ENCODE measurements around the gene ALOX15.
"Not testable (repeated sequence)": the region's sequence is repeated elsewhere in the genome, so short reads cannot be mapped to it uniquely, and the experiment has no call there.

ALOX15 gene, protein sequence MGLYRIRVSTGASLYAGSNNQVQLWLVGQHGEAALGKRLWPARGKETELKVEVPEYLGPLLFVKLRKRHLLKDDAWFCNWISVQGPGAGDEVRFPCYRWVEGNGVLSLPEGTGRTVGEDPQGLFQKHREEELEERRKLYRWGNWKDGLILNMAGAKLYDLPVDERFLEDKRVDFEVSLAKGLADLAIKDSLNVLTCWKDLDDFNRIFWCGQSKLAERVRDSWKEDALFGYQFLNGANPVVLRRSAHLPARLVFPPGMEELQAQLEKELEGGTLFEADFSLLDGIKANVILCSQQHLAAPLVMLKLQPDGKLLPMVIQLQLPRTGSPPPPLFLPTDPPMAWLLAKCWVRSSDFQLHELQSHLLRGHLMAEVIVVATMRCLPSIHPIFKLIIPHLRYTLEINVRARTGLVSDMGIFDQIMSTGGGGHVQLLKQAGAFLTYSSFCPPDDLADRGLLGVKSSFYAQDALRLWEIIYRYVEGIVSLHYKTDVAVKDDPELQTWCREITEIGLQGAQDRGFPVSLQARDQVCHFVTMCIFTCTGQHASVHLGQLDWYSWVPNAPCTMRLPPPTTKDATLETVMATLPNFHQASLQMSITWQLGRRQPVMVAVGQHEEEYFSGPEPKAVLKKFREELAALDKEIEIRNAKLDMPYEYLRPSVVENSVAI
- 0 reads per million in 2 donors for total RNA-seq

DNA sequence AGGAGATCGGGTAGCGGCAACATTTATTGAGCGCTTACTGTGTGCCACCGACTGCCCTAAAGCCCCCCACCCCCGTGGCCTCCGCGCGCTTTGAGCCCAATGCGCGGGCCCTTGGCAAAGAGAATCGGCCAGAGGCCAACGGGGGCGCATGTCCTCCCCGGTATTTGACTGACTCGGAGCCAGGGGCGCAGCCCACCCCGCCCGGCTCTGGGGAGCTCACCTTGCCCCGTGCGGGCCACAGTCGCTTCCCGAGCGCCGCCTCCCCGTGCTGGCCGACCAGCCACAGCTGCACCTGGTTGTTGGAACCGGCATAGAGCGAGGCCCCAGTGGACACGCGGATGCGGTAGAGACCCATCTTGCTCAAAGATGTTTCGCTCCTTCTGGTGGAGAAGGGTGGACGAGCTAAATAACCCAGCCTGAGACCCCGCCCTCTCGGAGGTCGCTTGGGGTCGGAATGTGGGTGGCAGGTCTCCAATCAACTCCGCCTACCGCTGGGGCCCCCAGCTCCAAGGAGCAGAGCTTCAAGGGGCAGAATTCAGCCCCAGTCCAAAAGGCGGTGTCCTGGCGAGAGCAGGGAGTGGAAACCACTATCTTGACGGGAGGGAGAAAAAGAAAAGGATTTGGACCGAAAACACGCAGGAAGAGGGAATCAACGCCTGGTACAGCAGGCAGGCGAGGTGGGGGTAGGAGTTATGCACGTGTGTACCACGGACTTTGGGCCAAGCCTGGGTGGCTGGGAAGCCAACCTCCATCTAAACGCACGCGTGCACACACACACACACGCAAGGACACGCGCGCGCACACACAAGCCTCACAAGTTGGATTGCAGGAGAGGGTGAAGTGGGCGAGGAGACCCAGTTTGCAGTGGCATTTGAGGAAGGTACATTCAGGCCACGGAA lies at the start of gene ALOX15:
Gene ALOX15 (minus strand): TSS at position 382 of the 899 bp plus-strand sequence. CDS start 27 bp downstream, at position 355.
- DNase-seq = no peak

DNA sequence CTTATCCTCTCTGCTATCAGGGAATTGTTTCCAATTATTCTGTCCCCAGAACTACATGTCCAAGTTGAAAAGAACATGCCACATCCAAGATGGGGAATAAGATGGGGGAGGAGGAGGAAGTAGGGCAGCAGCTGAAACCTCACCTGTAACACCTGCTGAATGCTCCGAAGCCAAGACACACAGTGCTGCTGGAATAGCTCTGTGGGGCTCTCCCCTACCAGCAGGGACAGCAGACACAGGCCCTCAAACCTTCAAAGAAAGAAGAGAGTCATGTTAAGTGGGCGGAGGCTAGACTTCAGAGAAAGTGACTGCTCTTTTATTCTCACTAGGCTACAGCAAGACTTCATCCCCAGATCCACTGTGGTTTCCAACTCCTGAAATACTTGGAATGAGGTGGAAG lies 49.3 kb upstream of the ALOX15 start:
- DNase-seq = no peak

DNA sequence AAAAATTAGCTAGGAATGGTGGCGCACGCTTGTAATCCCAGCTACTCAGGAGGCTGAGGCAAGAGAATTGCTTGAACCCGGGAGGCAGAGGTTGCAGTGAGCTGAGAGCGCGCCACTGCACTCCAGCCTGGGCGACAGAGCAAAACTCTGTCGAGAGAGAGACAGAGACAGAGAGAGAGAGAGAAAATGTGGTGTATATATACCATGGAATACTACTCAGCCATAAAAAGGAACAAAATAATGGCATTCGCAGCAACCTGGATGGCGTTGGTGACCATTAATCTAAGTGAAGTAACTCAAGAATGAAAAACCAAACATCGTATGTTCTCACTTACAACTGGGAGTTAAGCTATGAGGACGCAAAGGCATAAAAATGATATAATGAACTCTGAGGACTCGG lies 48.4 kb upstream of the ALOX15 start:
- DNase-seq = not testable (repeated sequence)

DNA sequence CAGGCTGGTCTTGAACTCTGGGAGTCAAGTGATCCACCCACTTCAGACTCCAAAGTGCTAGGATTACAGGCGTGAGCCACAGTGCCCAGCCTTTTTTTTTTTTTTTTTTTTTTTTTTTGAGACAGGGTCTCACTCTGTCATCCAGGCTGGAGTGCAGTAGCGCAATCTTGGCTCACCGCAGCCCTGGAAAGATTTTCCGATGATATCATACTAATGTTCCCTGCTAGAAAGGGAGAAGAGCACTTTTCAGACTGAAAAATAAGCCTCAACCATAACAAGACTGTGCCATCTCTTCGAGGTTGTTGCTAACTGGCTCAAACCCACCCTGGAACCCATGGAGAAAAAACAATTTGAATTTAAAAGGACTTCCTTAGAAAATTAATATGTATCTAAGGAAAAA lies 42.3 kb upstream of the ALOX15 start:
- DNase-seq = not testable (repeated sequence)

DNA sequence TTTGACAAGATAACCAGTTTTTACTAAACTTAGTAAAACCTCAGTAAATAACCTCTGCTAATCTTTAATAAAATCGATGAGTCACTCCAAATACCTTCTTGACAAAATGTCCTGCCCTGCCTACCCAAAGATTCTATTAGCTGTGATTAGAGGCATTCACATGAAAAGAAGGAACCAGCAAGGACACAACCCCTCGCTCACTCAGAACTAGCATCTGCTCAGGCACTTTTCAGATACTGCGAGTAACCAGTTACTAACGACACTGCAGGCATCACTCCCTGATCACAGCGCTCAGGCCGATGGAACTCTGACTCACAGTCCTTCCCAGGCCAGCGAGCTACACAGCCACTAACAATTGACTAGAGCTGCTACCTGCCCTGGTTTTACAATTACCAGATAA lies 38.2 kb upstream of the ALOX15 start:
- no peak for DNase-seq

DNA sequence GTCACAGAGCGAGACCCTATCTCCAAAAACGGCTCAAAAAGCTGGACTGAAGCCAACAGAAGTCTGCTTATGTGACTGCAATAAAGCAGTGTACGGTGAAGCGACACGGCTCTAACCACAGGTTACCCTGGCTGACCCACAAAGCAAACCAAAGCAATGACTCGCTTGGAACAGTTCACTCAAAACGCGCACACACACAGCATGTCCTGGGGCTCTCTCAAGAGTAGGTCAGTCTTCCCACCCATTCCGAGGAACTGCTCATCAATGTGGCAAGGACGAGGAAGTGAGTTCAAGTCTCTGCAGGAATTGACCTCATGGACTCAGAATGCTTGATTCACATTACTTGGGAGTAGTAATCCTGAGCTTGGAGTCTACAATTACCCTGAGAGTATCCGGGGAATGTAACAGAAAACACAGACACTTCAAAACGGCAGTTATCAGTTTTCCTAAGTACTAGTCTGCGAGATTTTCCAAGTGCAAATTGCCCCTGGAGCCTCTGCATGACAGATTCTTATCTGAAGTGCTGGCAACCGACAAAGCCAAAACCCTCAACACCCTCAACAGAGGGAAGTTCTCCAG lies 37.1 kb upstream of the ALOX15 start:
- DNase-seq = no peak

DNA sequence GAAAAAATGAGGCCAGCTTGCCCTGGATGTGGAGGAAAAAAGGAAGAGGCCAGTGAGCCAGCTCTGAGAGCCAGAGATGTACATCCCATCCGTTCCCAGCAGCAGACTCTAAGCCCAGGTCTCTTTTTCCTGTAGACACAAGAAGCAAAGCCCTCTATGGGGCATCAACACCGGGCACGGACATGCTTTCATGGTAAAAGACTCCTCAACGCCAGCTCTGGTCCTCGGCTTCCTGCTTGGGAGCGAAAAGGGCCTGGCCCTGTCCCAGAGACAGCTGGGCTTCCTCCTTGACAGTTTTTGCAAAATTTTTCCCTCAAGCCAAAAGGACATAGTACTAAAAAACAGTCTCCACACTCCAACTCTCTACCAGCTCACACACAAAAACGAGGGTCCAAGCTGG lies 35.3 kb upstream of the ALOX15 start:
- DNase-seq = no peak

DNA sequence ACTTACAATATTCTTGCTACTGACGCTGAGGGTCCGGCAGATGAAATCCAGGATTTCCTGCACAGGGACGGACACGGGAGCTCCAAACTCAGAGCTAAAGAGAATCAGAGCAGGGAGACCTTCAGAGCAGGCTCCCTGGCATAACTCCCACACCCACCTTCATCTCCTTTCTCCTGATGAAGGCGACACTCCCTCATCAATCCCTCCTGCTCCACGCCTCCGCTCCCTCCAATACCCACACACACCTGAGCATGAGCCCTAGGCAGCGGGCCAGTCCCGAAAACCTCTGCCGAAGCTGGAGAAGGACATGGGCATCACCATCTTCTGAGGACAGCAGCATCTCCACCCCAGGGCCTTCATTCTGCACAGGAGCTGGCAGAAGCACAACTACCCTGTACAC lies 34.3 kb upstream of the ALOX15 start:
- DNase-seq = no peak

DNA sequence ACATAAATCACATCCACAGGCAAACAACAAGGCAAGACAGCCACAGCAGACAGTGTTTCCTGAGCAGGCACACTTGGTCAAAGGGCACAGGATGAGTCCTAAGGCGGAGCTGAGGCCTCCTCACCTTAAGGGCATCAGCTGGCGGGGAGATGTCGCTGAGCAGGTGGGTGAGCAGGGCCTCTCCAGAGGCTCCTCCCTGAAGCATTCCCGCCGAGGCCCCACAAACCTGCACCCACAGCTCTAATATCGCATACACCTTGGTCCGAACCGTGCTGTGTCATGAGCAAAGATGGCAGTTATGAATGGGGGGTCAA lies 33.2 kb upstream of the ALOX15 start:
- no peak for DNase-seq

DNA sequence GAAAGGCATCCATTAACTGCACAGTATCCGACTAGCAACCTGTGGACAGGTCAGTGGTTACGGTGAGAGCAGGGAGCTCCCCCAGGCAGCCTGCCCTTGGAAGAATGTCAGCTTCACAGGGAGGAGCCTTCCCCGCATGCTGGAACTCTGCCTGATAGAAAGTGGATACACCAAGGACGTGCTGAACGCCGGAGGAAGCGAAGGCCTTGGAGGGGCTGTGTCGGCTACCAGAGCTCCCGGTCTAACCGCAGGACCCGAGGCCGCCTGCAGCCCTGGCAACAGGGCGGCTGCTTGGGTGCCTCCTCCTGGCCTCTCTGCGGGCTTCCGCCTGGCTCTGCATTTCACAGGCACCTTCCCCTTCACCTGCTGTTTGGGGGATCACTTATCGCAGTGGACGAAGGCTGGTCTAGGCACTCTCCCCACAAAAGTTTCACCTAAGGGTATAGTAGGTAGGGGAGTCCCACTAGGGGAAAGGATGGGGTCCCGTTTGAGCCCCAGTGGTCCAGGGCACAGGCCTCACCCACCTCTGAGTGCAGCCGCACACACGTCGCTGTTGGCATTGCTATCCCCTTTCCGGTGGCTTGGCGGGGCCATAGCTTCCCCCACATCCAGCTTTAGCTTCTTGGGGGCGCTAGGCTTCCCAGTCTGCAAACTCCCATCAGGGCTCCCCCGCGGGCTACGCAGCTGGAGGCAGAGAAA lies 32.7 kb upstream of the ALOX15 start:
- DNase-seq = no peak

DNA sequence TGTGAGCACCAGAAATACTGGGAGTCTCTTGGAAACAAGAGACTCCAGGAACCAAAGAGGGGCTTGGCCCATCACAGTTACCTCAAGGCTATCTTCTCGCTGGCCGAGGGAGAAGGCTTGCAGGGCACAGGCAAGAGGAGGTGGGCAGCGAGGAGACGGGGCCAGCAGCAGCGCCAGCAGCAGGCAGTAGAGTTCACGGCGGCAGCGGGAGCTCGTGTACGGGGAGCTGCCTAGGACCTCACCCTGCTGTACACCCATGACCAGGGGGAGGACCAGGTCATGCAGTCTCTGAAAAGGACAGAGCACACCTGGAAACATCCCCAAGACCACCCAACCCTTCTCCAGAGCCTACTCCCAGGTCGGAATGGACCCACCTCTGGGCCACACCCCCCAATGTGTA lies 31.7 kb upstream of the ALOX15 start:
- no peak for DNase-seq

DNA sequence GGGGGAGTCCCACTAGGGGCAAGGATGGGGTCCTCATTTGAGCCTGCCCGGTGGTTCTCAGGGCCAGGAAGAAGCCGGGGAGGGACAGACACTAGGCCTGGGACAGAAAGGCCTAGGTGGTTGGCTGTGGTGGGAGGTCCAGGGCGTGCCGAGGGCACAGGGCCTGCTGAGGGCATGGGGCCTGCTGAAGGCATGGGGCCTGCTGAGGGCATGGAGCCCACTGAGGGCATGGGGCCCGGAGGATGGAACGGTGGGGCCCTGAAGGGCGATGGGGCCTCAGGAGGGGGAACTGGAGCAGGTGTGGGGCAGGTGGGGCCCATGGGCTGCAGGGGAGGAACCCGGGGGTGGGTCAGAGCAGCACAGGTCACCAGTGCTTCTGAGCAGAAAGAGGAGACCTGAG lies 31.3 kb upstream of the ALOX15 start:
- no peak for DNase-seq

DNA sequence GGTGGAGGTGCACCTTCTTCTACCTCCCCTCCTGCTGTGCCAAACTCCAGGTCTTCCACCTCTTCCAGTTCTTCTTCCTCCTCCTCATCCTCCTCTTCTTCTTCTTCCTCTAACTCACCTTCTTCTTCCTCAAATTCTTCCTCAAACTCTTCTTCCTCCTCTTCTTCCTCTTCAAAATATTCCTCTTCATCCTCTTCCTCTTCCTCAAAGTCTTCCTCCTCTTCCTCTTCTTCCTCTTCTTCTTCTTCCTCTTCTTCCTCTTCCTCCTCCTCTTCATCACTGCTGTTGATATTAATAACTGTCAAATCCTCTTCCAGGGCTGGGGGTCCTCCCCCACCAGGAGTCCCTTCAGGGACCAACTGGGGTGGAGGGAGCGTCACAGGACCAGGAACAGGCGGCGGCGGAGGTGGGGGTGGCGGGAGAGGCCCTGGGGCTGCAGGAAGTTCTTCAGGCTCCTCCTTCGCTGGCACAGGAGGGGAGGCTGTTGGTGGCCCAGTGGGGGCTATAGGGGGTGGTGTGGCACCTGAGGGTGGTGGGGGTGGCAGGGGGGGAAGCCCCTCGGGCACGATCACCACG lies 30.7 kb upstream of the ALOX15 start:
- no peak for DNase-seq

DNA sequence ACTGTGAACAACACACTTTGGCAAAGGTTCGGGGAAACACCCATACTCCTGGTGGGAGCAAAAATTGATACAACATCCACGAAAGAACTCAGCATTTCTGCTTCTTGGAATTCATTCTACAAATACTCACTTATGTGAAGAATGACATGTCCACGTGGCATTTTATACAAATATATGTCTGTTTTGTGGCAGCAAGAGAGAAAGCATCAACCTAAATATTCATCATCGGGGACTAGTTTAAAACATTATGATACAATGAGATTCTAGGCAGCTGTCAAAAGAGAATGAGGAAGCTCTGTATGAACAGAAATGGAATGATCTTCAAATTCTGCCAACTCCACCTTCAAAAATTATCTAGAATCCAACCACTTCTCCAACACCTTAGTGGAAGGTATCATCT lies 25.7 kb upstream of the ALOX15 start:
- DNase-seq = no peak

DNA sequence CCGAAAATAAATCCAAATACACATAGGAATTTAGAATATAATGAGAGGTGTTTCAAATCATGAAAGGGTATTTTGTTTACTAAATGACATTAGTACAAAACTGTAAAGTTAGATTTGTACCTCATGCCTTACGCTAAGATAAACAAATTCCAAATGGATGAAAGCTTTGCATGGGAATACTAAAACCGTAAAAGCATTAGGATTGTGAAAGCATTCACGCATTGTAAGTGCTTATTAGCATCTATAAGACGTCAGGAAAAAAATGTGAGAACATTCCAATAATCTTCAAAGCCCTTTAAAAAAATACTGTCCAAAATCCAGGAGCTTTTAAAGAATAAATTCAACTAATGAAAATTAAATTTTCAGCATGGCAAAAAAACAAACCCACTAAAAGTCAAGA lies 24.8 kb upstream of the ALOX15 start:
- DNase-seq = no peak

DNA sequence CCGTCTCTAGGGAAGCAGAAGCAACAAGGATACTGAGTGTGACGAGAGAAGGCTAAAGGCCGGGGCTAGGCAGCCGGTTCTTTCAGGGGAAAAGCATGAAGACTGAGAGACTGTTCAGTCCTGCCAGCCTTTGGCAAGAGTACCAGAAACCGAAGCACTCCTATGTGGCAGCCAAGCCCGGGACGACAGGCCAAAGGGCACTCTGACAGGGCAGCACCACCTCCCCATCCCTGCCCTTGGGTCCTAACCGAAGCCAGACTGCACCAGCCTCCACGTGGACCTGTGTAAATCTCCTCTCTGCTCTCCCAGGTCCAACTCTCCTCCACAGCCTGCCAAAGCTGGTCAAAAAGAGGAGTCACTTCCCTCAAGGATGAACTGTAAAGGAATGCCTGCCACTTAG lies 23.5 kb upstream of the ALOX15 start:
- DNase-seq = no peak

DNA sequence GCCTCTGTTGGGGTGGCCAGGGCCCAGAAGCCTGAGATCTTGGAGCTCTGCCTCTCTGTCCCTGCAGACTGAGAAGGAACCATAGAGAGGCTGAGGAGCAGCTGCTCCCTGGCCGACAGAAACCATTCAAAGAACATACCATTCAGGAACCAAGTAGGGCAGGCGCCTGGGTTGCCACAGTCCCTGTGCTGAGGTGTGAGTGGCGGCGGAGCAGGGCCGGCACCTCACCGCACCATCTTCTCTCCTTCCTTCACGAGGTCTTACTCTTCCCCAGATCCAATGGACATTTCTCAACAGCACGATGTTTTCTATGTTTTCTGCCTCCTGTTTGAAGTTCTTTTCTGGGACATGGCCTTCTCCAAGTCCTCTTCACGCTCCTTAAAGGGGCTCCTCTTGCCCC lies 22.8 kb upstream of the ALOX15 start:
- no peak for DNase-seq

DNA sequence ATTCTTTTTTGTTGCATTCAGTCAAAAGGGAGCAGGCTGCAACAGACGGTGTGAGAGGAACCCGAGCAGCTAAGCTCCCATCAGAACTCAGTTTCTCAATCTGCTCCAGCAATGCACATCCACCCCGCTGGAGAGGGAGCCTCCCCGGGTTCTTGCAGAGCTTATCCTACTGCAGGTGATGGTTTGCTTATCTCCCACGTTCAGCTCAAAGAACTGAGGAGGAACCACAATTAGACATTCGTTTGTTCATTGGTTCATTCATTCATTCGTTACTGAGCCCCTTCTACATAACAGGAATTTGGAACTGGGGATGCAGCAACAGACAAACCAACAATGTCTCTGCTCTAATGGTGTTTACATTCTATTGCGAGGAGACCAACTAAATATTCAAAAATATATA lies 22.2 kb upstream of the ALOX15 start:
- no peak for DNase-seq

DNA sequence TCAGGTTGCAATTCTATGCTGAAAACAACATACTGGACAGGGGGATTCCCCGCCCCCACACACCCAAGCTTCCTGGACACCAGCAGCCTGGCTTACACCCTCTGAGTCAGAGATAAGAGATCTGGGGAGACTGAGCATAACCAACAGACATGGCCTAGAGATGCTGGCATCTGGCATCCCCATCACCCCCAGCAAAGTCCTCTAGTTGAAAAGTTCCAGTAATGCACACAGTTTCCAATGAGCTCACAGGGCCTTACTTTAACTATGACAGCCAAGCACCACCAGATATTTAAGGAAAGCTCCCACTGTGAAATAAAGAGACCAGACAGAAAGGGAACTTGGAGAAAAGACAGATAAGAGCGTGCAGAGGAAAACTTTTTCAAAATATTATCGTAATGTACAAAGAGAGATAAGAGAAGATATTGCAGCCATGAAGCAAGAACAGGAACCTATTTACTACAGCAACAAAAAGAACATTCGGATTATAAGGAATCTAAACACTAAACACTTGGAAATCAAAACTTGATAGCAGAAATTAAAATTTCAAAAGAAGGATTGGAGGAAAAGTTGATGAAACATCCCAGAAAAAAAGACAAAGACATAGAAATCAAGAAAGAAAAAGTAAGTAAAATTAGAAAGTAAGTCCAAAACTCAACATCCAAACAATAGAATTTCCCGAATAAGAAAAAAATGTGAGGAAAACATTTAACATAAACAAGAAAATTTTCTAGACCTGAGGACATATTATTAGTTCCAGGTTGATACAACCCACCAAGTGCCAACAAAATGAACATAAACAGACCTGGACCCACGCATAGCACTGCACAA lies 17.2 kb upstream of the ALOX15 start:
- no peak for DNase-seq

DNA sequence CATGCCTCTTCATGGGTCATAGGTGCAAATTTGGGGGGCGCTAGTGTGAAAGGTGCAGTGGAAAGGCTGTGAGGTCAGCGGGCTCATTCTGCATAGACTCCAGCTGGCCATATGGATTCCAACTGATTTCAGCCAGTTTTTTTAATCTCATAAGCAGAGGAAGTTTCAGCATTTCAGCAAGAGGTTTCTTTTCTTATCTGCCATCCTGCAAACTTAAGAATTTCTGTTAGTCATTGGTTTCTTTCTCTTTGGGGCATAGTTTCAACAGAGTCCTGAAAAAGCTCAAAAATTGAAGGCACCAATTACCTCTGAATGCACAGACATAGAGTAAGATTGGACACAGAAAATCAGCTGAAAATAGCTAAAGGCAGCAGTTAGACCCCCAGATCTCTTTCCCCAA lies 16.2 kb upstream of the ALOX15 start:
- DNase-seq = no peak

DNA sequence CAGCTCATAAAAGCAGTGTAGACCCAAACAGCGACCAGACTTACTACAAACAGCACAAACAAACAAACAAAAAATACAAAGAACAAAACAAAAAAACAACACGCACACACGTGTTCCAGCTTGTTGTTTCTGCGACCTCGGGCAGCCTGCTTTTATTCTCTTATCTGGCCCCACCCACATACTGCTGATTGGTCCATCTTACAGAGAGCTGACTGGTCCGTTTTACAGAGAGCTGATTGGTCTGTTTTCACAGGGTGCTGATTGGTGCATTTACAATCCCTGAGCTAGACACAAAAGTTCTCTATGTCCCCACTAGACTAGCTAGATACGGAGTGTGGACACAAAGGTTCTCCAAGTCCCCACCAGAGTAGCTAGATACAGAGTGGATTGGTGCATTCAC lies 14.5 kb upstream of the ALOX15 start:
- not testable (repeated sequence) for DNase-seq

All from T-helper 9 cell (primary cell).